Activated CD8-positive, alpha-beta T cell treated with anti-CD3 and anti-CD28 coated beads, Interleukin-2, amount 10 ng/mL, durations not matched to agents 7 days and 5 days (primary cell): ENCODE data around the gene CLCN5. TPM values are rescaled to one million over a fixed set of nuclear protein-coding genes. Genes with fewer than 3 reads are reported as not detected.

Experiments used
- ATAC-seq: fragments of 150-1000 bp; cut with Tn5 transposase; one replicate; pipeline ENCODE4 v1.10.0; 2021; ENCODE audit warnings: moderate library complexity
- CTCF ChIA-PET: fragments of 350-600 bp; sonication (Branson Sonifier 250); formaldehyde crosslinking; loops from one replicate; lab custom pipeline; 2021; ENCODE audit warnings: antibody characterized with exemption; lab: Charles Lee
- POLR2A ChIA-PET: fragments of 350-600 bp; sonication (Branson Sonifier 250); formaldehyde crosslinking; loops from one replicate; lab custom pipeline; 2021; ENCODE audit warnings: antibody characterized with exemption; lab: Charles Lee
- DNase-seq: peaks from one replicate; pipeline ENCODE4 v3.0.0-alpha.2; 2020
- H3K27ac Mint-ChIP-seq: one replicate; pipeline ENCODE4 v1.8.0; 2021; ENCODE audit warnings: mild to moderate bottlenecking, mixed read lengths
- H3K27me3 Mint-ChIP-seq: one replicate; pipeline ENCODE4 v1.8.0; 2021; ENCODE audit warnings: low read depth, mixed read lengths
- H3K36me3 Mint-ChIP-seq: one replicate; pipeline ENCODE4 v1.8.0; 2021; ENCODE audit warnings: low read depth, mixed read lengths
- H3K4me1 Mint-ChIP-seq: one replicate; pipeline ENCODE4 v1.8.0; 2021; ENCODE audit warnings: low read depth, mixed read lengths
- H3K4me3 Mint-ChIP-seq: one replicate; pipeline ENCODE4 v1.8.0; 2021; ENCODE audit warnings: mild to moderate bottlenecking, mixed read lengths
- H3K9me3 Mint-ChIP-seq: one replicate; pipeline ENCODE4 v1.8.0; 2022; ENCODE audit warnings: mixed read lengths; ENCODE audit not compliant: insufficient read depth
- total RNA-seq, 2 experiments: library from RNA; stranded (reverse); gene quantifications; one replicate each; pipeline ENCODE4 v1.2.3, GENCODE V29; 2021

The CLCN5 gene
- total RNA-seq = 1 to 10 TPM; 4.0 TPM

- ChIA-PET CTCF (interaction anchor here (1.0 to 7.1 kb wide), 7 partner anchors 10 to 283 kb away, joined by 3 to 78 read pairs (median 3); no protein-coding TSS in a partner anchor), POLR2A (no interaction called here)
- ATAC-seq = peak; percentile 99
- Mint-ChIP-seq H3K27me3 (no peaks in the 10 kb centered on the region), H3K4me1 (peaks cover 16% of the 10 kb centered on the region), H3K4me3 (peak within 1 kb of the TSS; percentile 78), H3K36me3 (peaks cover 9% of the 10 kb centered on the region), H3K27ac (peak within 1 kb of the TSS; percentile 72), H3K9me3 (no peaks in the 10 kb centered on the region)
- peak; percentile 95 for DNase-seq
These were observed at the start of gene CLCN5 for GRCh38 chrX:49922291-49923241. TSS of gene CLCN5 (plus strand) at chrX:49922596. CDS start at chrX:49925299, 2,703 bp downstream.

- DNase-seq (peak; percentile 48), ATAC-seq (no peak)
- peaks cover 12% of the 10 kb centered on the region for H3K4me1 Mint-ChIP-seq
- ChIA-PET POLR2A (no interaction called here), CTCF (interaction anchor here (0.6 to 2.7 kb wide), 6 partner anchors 36 to 331 kb away, joined by 3 to 12 read pairs (median 4); partner anchors contain the start of gene CLCN5)
- H3K27me3 Mint-ChIP-seq = no peaks in the 10 kb centered on the region
- H3K9me3 Mint-ChIP-seq = no peaks in the 10 kb centered on the region
- H3K36me3 Mint-ChIP-seq = no peaks in the 10 kb centered on the region
- H3K4me3 Mint-ChIP-seq = no peak overlapping the region
- no peak overlapping the region for H3K27ac Mint-ChIP-seq
These were observed 45.6 kb upstream of the CLCN5 start for GRCh38 chrX:49876750-49877149.

GRCh38 chrX:49877397-49878101, 44.8 kb upstream of the CLCN5 start:
- no peak for DNase-seq
- no peak overlapping the region for H3K27ac Mint-ChIP-seq
- H3K36me3 Mint-ChIP-seq = no peaks in the 10 kb centered on the region
- POLR2A ChIA-PET = interaction anchor here (0.8 kb wide), 1 partner anchor 591 kb away, joined by 3 read pairs; no protein-coding TSS in a partner anchor
- H3K9me3 Mint-ChIP-seq = no peaks in the 10 kb centered on the region
- H3K4me1 Mint-ChIP-seq = peaks cover 12% of the 10 kb centered on the region
- CTCF ChIA-PET = interaction anchor here (0.6 to 2.7 kb wide), 6 partner anchors 37 to 330 kb away, joined by 3 to 12 read pairs (median 4); partner anchors contain the start of gene CLCN5
- no peak overlapping the region for H3K4me3 Mint-ChIP-seq
- no peaks in the 10 kb centered on the region for H3K27me3 Mint-ChIP-seq
- ATAC-seq = no peak

GRCh38 chrX:49878128-49878833, 44.1 kb upstream of the CLCN5 start:
- Mint-ChIP-seq H3K4me1 (peaks cover 12% of the 10 kb centered on the region), H3K4me3 (peak overlapping the region; percentile 73), H3K36me3 (no peaks in the 10 kb centered on the region), H3K27ac (no peak overlapping the region), H3K27me3 (no peaks in the 10 kb centered on the region), H3K9me3 (no peaks in the 10 kb centered on the region)
- ATAC-seq = no peak
- POLR2A ChIA-PET = interaction anchor here (0.8 kb wide), 1 partner anchor 591 kb away, joined by 3 read pairs; no protein-coding TSS in a partner anchor
- CTCF ChIA-PET = interaction anchor here (0.7 to 2.7 kb wide), 5 partner anchors 38 to 686 kb away, joined by 4 to 12 read pairs (median 8); partner anchors contain the start of gene CLCN5
- DNase-seq = no peak

- Mint-ChIP-seq H3K27me3 (no peaks in the 10 kb centered on the region), H3K36me3 (no peaks in the 10 kb centered on the region), H3K4me3 (peak within 1 kb of the TSS; percentile 75), H3K9me3 (no peaks in the 10 kb centered on the region), H3K4me1 (peaks cover 12% of the 10 kb centered on the region), H3K27ac (peak within 1 kb of the TSS; percentile 66)
- CTCF ChIA-PET = interaction anchor here (0.7 to 2.7 kb wide), 7 partner anchors 37 to 686 kb away, joined by 3 to 12 read pairs (median 7); partner anchors contain the start of gene CLCN5
- POLR2A ChIA-PET = interaction anchor here (0.6 kb wide), 1 partner anchor 43 kb away, joined by 3 read pairs; no protein-coding TSS in a partner anchor
- peak; percentile 84 for DNase-seq
- ATAC-seq = peak; percentile 95
These were observed 43.4 kb upstream of the CLCN5 start, which contains the start of gene USP27X for GRCh38 chrX:49878834-49879655. TSS of gene USP27X (plus strand) at chrX:49879484. CDS start at chrX:49880308, 824 bp downstream.

- H3K27ac Mint-ChIP-seq = peak overlapping the region; percentile 66
- ChIA-PET CTCF (interaction anchor here (1.0 to 2.0 kb wide), 4 partner anchors 37 to 687 kb away, joined by 3 to 8 read pairs (median 5); no protein-coding TSS in a partner anchor), POLR2A (interaction anchor here (0.6 kb wide), 1 partner anchor 42 kb away, joined by 3 read pairs; no protein-coding TSS in a partner anchor)
- no peaks in the 10 kb centered on the region for H3K27me3 Mint-ChIP-seq
- no peaks in the 10 kb centered on the region for H3K36me3 Mint-ChIP-seq
- no peaks in the 10 kb centered on the region for H3K9me3 Mint-ChIP-seq
- no peak for ATAC-seq
- peak overlapping the region; percentile 75 for H3K4me3 Mint-ChIP-seq
- H3K4me1 Mint-ChIP-seq = peaks cover 12% of the 10 kb centered on the region
- DNase-seq = no peak
These were observed 42.6 kb upstream of the CLCN5 start for GRCh38 chrX:49879656-49880277.

GRCh38 chrX:49880668-49881067, 41.7 kb upstream of the CLCN5 start:
- peaks cover 12% of the 10 kb centered on the region for H3K4me1 Mint-ChIP-seq
- ChIA-PET CTCF (interaction anchor here (0.9 to 1.5 kb wide), 2 partner anchors 39 to 40 kb away, joined by 3 to 4 read pairs; no protein-coding TSS in a partner anchor), POLR2A (no interaction called here)
- DNase-seq (no peak), ATAC-seq (no peak)
- no peaks in the 10 kb centered on the region for H3K36me3 Mint-ChIP-seq
- no peaks in the 10 kb centered on the region for H3K27me3 Mint-ChIP-seq
- no peak overlapping the region for H3K4me3 Mint-ChIP-seq
- H3K27ac Mint-ChIP-seq = no peak overlapping the region
- no peaks in the 10 kb centered on the region for H3K9me3 Mint-ChIP-seq

GRCh38 chrX:49884290-49884862, 38.0 kb upstream of the CLCN5 start:
- ChIA-PET POLR2A (no interaction called here), CTCF (interaction anchor here (0.7 to 2.8 kb wide), 12 partner anchors 11 to 695 kb away, joined by 3 to 78 read pairs (median 4); partner anchors contain the start of gene CLCN5)
- Mint-ChIP-seq H3K27me3 (peaks cover 5% of the 10 kb centered on the region), H3K4me3 (no peak overlapping the region), H3K27ac (no peak overlapping the region), H3K36me3 (no peaks in the 10 kb centered on the region), H3K9me3 (no peaks in the 10 kb centered on the region), H3K4me1 (peaks cover 6% of the 10 kb centered on the region)
- ATAC-seq = no peak
- DNase-seq = peak; percentile 68

GRCh38 chrX:49892542-49892941, 29.9 kb upstream of the CLCN5 start:
- DNase-seq (no peak), ATAC-seq (no peak)
- POLR2A ChIA-PET = no interaction called here
- Mint-ChIP-seq H3K27me3 (peaks cover 16% of the 10 kb centered on the region), H3K27ac (no peak overlapping the region), H3K4me3 (no peak overlapping the region), H3K36me3 (no peaks in the 10 kb centered on the region), H3K4me1 (no peaks in the 10 kb centered on the region), H3K9me3 (peaks cover 5% of the 10 kb centered on the region)
- CTCF ChIA-PET = no interaction called here
